ENCODE measurements around the gene SALL3. TPM values are rescaled to one million over a fixed set of nuclear protein-coding genes. Genes with fewer than 3 reads are reported as not detected.
"Not testable (repeated sequence)": the region's sequence is repeated elsewhere in the genome, so short reads cannot be mapped to it uniquely, and the experiment has no call there.

SALL3 gene
- total RNA-seq: not detected
- long read RNA-seq, donor 1: 0 reads
- long read RNA-seq, donor 2: 0 reads

DNA sequence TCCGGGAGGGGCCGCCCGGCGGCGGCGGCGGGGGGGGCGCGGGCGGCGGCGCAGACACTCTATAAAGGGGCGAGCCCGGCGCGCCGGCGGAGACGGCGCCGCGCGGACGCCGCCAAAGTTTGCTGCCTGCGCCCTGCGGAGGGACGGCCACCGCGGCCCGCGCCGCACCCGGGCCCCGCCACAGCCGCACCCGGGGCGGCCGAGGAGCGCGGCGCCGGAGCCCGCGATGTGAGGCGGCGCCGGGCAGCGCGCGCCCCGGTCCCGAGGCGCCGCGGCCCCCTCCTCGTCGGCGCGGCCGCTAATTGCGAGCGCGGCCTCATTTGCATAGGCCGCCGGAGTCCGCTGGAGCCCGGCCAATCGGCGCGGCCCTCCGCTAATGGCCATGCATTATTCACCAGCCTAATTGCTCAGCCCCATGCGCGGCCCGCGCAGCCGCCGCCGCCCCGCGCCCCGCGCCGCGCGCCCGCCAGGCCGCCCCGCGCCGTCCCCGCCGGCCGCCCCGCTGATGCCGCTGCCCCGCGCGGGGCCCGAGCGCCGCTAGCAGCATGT, at the start of gene SALL3:
Gene SALL3, plus strand, starts transcription at position 89 of the 549 bp plus-strand sequence. Its CDS starts 457 bp downstream, at position 546.
- no peak for DNase-seq (ENCODE audit: low spot score)
- intact Hi-C loops (cut with DNase I): no loop called here

DNA sequence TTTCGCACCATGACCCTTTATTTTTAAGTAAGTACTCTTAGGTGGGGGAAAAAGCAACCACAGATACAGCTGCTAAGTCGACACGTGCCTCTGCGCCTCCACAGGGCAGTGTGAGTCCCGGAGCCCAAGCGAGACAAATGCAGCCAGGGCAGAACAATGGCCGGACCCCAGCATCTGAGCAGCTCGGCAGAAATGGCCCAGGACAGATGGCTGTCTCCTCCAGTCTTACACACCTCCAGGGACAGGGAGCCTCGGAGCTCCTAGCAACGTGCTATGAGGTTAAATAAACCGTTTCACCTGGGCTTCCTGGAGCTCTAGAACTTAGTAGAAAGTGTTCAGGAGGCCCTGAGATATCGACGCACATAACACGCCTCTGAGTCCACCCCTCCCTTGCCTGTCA, 47.3 kb upstream of the SALL3 start:
- DNase-seq (ENCODE audit: low spot score): no peak
- intact Hi-C loops (cut with DNase I): no loop called here

DNA sequence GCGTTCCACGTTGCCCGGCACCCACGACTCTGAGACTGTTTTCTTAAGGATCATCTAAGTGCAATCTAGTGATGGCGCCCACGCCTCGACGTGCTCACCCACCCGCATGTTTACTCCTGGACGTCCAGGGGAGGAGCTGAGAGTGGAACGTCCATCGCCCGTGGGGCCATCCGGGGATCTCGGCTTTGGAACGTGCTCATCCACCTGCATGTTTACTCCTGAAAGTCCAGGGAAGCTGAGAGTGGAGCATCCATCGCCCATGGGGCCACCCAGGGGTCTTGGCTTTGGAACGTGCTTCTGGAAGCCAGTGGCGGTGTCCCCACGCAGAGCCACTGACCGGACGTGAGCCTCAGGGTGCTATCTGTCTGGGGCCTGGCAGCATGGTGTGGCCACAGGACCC, 45.6 kb upstream of the SALL3 start:
- no peak for DNase-seq (ENCODE audit: low spot score)
- intact Hi-C loops (cut with DNase I): no loop called here

DNA sequence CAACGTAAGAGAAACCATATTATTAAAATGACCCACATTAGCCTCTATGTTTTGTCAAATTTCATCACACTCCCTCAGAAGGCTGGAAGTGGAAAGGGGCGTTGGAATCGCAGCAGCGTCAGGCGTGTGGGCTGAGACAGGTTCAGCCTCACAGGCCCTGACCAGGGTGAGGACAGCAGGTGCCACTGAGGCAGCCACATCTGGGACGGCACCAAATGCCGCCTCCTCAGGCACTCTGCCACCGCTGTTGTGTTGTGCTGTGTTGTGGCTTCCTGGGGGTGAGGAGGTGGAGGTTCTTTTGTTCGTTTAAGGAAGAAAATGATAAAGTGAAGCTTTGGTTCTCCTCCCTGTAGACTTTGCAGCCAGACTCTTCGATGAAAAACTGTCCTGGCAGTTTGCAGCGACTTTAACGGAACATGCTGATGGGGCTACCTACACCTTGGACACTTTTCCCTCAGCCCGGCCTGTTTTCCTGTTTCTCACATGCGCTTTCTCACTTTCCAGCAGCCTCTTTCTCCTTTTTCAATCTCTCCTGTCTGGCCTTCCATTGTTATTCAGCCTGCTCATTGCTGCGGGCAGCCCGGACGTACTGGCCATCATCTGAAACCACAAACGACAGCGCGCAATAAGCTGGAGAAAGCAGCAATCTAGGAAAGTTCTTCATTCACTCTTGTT, 44.9 kb upstream of the SALL3 start:
- DNase-seq (ENCODE audit: low spot score): peak; percentile 40

DNA sequence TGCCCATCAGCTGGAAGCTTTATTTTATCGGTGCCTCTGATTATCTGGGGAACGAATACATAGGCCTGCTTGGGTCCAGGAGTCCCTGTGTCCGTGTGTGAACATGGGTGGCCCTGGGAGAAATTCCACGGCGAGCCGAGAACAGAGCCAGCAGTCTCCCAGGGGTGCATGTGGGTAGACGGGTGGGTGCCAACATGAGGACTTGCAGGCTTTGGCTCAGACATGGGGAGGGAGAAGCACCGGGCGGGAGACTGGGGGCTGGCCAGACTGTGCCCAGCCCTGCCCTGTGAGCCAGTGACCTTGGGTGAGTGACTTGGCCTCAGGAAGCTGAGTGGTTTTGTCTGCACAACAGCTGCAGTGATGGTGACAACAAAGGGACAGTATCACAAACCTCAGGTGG, 44.2 kb upstream of the SALL3 start:
- peak; percentile 66 for DNase-seq (ENCODE audit: low spot score)
- intact Hi-C loops (cut with DNase I): no loop called here

More for the DNA sequence above, 44.9 kb upstream of the SALL3 start:
- intact Hi-C loops (cut with DNase I): no loop called here

DNA sequence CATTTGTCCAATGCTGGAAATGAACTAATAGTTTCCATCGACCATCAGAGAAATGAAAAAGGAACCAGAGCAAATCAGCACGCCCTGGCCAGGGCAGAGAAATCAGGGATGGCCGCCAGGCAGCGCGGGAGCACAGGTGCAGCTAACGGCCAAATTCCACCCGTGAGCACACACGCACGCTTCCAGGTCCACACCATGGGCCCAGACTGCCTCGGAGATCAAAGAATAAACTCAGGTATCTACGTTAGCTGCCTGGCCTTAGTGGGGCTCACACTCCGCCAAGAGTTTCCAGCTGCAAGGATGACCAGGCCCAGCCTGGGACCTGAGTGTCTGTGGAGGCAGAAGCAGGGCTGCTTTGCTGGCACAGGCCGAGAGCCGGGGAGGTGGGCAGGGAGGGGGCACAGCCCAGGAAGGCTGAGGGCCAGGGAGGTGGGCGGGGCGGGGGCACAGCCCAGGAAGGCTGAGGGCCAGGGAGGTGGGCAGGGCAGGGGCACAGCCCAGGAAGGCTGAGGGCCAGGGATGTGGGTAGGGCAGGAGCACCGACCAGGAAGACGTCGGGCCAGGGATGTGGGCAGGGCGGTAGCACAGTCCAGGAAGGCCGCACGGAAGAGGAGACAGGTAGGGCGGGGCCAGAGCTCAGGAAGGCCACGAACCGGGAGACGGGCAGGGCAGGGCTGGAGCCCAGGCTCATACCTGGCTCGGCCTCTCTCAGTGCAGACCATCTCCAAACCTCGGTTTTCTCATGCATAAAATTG, 43.2 kb upstream of the SALL3 start:
- DNase-seq (ENCODE audit: low spot score): peak; percentile 77
- intact Hi-C loops (cut with DNase I): no loop called here

DNA sequence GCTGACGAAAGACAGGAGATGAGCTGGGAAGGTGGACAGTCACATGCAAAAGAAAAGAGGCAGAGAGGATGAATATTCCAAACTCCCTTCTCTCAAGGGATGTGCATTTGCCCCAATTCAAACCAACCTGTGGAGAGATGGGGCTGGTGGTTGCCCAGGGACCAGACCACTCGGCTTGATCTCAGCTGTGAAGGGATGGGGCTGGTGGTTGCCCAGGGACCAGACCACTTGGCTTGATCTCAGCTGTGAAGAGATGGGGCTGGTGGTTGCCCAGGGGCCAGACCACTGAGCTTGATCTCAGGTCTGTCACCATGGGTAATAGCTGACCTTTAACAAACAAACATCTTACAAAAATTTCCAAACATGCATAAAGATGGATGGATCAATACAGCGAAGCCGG, 42.5 kb upstream of the SALL3 start:
- intact Hi-C loops (cut with DNase I): no loop called here
- peak; percentile 52 for DNase-seq (ENCODE audit: low spot score)

DNA sequence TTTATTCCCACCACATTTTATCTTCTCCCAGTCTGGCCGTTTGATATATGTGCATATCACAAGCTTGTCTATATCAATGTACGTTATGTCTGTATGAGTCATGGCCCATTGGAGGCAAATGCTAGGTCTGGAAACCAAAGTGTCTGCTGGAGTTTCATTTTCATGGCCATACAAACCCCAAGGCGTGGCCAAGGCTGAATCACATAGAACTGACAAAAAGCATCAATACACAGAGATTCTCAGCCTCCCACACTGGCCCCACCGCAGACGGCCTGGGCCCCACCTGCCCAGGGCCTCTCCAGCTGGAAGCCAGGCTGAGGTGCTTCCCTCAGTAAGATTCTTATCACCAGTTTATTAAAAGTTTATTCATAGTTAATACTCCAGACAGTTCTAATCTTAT, 40.5 kb upstream of the SALL3 start:
- no peak for DNase-seq (ENCODE audit: low spot score)
- intact Hi-C loops (cut with DNase I): no loop called here

DNA sequence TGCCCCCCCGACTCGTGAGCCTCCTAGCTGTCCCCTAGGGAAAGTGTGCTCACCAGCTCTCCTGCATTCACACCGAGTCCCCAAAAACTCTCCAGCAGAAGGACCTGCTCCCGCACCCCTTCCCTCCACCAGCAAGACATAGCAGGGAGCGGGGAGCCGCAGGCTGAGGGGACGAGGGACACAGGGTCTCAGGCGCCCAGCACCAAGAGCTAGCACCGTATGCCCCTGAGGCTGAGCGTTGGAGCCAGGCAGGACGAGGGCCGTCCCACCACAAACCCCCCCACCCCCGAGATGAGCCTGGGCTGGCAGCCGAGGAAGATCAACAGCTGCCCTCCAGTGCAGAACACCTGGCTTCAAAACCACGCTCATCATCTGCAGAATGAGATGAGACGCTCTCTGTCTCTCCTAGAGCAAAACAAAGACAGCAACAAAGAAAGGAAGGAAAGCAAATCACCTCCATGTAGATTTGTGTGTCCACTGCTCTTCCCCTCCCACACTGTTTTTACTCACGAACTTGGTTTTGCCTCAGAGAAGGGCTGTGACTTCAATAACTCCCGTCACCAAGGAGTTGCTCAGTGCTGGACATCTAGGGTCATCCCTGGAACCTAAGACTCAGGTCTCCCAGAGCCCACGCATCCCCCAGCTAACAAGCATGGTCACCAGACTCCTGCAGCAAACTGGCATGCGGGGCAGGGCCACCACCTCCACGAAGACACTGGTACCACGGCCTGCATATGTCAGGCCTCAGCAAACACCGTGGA, 39.7 kb upstream of the SALL3 start:
- intact Hi-C loops (cut with DNase I): no loop called here
- no peak for DNase-seq (ENCODE audit: low spot score)

DNA sequence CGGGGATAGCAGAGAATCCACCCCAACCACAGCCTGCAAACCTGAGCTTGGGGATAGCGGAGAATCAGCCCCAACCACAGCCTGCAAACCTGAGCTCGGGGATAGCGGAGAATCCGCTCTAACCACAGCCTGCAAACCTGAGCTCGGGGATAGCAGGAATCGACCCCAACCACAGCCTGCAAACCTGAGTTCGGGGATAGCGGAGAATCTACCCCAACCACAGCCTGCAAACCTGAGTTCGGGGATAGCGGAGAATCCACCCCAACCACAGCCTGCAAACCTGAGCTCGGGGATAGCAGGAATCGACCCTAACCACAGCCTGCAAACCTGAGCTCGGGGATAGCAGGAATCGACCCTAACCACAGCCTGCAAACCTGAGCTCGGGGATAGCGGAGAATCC, 37.4 kb upstream of the SALL3 start:
- DNase-seq (ENCODE audit: low spot score); intact Hi-C loops (cut with DNase I): not testable (repeated sequence)

DNA sequence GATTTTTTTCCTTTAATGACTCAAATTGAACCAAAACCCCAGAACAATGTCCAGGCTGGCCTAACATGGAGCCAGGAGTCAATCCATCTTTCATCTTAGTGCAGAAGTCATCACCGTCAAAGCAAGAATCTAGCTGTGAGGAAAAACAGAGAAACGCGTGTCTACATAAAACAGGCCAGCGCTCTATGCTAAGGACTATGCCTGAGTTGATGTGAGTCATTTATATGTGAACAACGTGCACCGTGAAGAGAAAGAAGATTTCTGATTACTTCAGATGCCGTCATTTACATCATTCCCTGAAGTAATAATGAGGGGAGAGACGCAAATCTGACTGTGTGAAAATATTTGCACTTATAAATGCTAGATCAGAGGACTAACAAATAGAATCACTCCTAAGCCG, 34.0 kb upstream of the SALL3 start:
- intact Hi-C loops (cut with DNase I): no loop called here
- no peak for DNase-seq (ENCODE audit: low spot score)

DNA sequence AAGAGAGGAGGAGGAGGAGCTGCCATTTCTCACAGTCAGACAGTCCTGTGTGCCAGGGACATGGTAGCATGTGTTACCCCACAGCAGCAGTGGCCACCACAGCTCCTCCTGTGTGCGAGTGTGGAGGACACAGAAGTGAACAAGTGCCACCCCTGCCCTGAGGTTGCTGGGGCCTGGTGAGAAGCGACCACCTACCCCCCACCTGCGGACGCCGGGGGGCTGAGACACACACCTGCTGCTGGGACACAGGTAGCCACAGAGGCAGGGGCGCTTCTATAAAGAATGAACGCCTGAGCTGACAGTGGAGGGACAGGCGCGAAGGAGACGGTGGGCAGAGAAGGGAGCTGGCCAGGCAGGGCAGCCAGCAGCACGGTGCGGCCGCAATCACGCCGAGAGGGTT, 32.3 kb upstream of the SALL3 start:
- DNase-seq (ENCODE audit: low spot score): no peak
- intact Hi-C loops (cut with DNase I): no loop called here

DNA sequence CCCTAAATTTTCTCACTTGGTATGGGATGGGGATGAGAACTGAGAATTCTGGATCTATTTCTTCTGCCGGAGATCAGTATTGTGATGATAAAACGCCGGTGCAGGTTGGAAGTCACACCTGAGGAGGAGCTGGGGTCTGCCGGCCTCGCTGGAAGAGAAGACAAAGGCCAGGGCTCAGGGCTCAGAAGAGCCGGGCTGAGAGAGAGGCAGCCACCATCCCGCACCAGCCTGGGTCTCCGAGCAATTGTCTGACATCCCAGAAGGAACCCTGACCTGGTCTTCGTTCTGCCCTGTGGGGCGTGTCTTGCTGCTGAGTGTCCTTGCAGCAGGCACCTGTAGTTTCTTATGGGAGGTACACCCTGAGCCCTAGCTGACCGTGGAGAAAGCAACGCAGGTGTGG, 31.4 kb upstream of the SALL3 start:
- no peak for DNase-seq (ENCODE audit: low spot score)
- intact Hi-C loops (cut with DNase I): no loop called here

DNA sequence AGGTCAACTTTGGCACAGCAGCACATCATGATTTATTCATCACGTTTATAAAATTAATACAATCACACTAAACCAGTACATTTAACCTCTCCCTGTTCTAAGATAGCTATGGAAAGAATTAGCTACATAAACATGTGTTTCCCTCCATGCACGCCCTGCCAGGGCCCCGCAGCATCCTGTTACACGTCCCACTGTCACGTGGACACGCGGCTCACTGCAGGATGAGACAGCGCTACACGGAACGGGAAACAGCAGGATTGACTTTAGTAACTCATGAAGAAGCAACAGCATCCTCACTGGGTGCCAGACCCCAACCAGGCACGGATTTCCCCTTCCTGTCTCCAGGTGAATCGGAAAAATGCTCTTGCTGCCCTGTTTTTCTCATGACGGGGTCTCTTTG, 30.9 kb upstream of the SALL3 start:
- no peak for DNase-seq (ENCODE audit: low spot score)
- intact Hi-C loops (cut with DNase I): no loop called here

DNA sequence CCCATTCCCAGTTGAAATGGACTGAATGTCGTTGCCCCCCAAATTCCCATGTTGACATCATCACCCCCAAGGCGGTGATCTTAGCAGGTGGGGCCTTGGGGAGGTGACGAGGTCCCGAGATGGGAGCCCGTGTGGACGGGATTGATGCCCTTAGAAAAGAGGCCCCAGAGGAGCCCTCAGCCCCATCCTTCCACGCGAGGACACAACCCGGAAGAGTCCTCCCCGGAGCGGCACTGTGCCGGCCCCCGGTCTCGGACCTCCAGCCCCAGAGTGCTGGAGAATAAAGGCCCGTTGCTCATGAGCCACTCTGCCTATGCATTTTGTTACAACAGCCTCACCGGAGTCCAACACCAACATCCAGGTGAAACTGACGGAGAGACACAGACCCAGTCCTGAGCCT, 30.4 kb upstream of the SALL3 start:
- intact Hi-C loops (cut with DNase I): no loop called here
- DNase-seq (ENCODE audit: low spot score): no peak

DNA sequence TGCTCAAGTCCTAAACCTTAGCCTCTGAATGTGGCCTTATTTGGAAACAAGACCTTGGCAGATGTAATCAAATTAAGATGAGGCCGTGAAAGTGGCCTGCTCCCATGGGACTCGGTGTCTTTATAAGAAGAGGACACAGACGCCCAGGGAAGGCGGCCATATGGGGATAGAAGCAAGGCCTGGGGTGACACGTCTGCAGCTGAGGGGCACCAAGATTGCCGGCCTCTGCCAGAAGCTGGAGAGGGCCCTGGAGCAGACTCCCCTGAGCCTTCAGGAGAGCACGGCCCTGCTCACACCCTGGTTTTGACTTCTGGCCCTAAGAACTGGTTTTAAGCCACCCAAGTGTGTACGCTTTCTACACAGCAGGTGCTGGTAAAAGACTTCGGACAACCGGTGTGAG, 29.2 kb upstream of the SALL3 start:
- DNase-seq (ENCODE audit: low spot score): no peak
- intact Hi-C loops (cut with DNase I): no loop called here

DNA sequence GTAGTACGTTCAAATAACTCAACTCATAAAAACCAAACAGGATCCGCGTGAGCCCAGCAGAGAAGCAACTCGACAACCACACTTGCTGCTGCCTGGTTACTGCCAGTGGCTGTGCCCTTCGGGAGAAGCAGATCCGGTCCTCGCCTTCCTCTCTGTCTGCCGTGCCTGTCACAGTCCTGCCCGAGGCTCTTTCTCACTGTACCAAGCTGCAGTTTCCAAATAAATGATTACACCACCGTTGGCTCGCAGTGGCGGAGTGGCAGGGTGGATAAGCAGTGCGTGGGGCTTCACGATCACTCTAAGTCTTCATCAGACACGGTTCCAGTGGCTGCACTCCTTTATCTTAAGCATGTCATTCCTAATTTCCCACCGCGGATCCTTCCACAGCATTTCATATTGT, 26.1 kb upstream of the SALL3 start:
- no peak for DNase-seq (ENCODE audit: low spot score)
- intact Hi-C loops (cut with DNase I): no loop called here

DNA sequence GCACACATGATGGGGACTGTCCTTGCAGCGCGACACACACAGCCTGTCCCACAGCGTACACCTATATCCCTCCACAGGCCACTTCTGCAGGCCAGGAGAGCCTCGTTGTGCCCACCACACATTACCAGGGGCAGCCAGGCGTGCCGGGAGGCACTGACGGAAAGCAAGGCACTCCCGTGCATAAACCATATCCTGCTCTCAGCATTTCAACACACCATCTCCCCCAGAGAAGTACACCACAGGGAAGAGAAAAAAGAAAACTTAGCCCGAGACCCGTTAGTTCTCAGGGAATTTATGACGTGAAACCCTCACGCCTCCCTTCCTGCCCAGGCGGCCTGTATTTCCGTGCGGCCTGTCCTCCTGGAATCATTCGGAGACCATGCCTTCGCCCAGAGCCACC, 24.6 kb upstream of the SALL3 start:
- no peak for DNase-seq (ENCODE audit: low spot score)
- intact Hi-C loops (cut with DNase I): no loop called here

DNA sequence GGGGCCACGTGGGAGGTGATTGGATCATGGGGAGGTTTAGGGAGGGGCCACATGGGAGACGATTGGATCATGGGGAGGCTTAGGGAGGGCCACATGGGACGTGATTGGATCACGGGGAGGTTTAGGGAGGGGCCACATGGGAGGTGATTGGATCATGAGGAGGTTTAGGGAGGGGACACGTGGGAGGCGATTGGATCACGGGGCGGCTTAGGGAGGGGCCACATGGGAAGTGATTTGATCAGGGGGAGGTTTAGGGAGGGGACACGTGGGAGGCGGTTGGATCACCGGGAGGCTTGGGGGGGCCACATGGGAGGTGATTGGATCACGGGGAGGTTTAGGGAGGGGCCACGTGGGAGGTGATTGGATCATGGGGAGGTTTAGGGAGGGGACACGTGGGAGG, 22.5 kb upstream of the SALL3 start:
- intact Hi-C loops (cut with DNase I): no loop called here
- no peak for DNase-seq (ENCODE audit: low spot score)

DNA sequence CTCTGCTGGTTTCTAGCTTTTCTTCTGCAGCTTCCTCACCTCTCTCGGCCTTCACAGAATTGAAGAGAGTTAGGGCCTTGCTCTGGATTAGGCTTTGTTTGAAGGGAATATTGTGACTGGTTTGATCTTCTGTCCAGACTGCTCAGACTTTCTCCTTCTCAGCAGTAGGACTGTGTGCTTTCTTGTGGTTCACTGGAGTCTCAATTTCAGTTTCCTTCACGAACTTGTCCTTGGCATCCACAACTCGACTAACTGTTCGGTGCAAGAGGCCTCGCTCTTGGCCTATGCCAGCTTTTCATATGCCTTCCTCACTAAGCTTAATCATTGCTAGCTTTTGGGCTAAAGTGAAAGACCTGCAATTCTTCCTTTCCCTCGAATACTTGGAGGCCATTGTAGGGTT, 18.9 kb upstream of the SALL3 start:
- DNase-seq (ENCODE audit: low spot score): no peak
- intact Hi-C loops (cut with DNase I): no loop called here

All from posterior vena cava (tissue), 2 donors.